ENCODE measurements around the gene PLAC8L1.

DNA sequence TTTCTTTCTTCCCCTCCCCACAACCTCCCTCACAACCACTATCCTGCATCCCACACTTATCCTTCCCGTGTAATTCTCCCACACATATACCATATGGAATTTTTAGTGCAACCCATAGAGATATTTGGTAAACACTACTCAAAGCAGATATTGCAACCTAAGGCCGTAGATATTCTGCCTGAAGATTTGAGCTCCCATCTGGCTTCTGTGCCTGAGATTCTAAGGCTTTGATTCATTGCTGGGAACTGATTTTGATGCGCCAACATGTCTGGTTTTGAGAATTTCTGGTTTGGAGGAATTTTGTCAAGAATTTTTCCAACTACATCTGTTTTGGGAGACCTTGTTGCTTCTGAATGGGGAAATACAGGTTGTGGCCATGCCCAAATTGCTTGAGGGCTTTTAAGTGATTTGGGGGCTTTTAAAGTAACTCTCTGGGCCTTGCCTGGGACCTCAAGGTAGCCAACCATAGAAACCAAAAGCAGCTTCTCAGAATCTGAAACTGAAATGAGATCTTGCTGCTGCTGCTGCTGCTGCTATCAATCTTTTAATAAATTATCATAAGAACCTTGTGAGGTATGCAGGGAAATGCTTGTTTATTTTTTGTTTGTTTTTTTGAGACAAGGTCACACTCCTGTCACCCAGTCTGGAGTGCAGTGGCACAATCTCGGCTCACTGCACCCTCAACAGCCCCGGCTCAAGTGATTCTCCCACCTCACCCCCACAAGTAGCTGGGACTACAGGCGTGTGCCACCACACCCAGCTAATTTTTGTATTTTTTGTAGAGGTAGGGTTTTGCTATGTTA lies 36.2 kb downstream of the PLAC8L1 start:
- TF ChIP-seq, protein P1, sequence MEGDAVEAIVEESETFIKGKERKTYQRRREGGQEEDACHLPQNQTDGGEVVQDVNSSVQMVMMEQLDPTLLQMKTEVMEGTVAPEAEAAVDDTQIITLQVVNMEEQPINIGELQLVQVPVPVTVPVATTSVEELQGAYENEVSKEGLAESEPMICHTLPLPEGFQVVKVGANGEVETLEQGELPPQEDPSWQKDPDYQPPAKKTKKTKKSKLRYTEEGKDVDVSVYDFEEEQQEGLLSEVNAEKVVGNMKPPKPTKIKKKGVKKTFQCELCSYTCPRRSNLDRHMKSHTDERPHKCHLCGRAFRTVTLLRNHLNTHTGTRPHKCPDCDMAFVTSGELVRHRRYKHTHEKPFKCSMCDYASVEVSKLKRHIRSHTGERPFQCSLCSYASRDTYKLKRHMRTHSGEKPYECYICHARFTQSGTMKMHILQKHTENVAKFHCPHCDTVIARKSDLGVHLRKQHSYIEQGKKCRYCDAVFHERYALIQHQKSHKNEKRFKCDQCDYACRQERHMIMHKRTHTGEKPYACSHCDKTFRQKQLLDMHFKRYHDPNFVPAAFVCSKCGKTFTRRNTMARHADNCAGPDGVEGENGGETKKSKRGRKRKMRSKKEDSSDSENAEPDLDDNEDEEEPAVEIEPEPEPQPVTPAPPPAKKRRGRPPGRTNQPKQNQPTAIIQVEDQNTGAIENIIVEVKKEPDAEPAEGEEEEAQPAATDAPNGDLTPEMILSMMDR (IDR thresholded peaks at IDR 0.05): no peak
- TF ChIP-seq POLR2A (IDR thresholded peaks at IDR 0.05): no peak
